Type B pancreatic cell (in vitro differentiated cells): Measurements from ENCODE around the gene PIK3AP1. TPM values are rescaled to one million over a fixed set of nuclear protein-coding genes. Genes with fewer than 3 reads are reported as not detected.
"Not testable (repeated sequence)": the region's sequence is repeated elsewhere in the genome, so short reads cannot be mapped to it uniquely, and the experiment has no call there.

Source experiments
- DNase-seq: peaks from one replicate; pipeline ENCODE4 v3.0.0; 2021; ENCODE audit warnings: mixed read lengths; ENCODE audit not compliant: unreplicated experiment; ENCODE audit errors: extremely low spot score
- H3K27ac Mint-ChIP-seq: 2 replicates; pipeline ENCODE4 v1.8.0; 2021; ENCODE audit warnings: mild to moderate bottlenecking, mixed read lengths
- H3K27me3 Mint-ChIP-seq: 2 replicates; pipeline ENCODE4 v1.8.0; 2021; ENCODE audit warnings: mixed read lengths
- H3K36me3 Mint-ChIP-seq: 2 replicates; pipeline ENCODE4 v1.8.0; 2021; ENCODE audit warnings: mixed read lengths
- H3K4me1 Mint-ChIP-seq: one replicate; pipeline ENCODE4 v1.8.0; 2021; ENCODE audit warnings: mixed read lengths; ENCODE audit not compliant: unreplicated experiment
- H3K4me3 Mint-ChIP-seq: 2 replicates; pipeline ENCODE4 v1.8.0; 2021; ENCODE audit warnings: mild to moderate bottlenecking, mixed read lengths
- H3K9me3 Mint-ChIP-seq: 2 replicates; pipeline ENCODE4 v1.8.0; 2021; ENCODE audit warnings: mixed read lengths
- total RNA-seq: library from RNA; stranded (reverse); gene quantifications from 2 replicates; pipeline ENCODE4 v1.2.1, GENCODE V29; 2021; ENCODE audit warnings: low replicate concordance
- TF ChIP-seq, protein P1 (sequence below): fragments of 200-600 bp; sonication (generic); conservative IDR thresholded peaks from 2 replicates; pipeline ENCODE4 v1.5.0; 2021; ENCODE audit warnings: antibody characterized with exemption, mild to moderate bottlenecking

PIK3AP1 gene
- total RNA-seq, 1 donor from 2014 or later = 3.5 TPM

DNA sequence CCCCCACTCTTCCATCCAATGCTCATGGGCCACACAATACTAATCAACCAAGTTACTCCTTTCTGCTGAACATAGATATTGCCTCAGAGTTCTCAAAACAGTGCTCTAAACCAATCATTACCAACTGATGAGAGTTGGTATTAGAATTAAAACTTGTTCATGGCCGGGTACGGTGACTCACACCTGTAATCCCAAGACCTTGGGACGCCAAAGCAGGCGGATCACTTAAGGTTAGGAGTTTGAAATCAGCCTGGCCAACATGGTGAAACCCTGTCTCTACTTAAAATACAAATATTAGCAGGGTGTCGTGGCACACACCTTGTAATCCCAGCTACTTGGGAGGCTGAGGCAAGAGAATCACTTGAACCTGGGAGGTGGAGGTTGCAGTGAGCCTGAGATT lies 141.7 kb downstream of the PIK3AP1 start:
- Mint-ChIP-seq H3K4me3 (no peak overlapping the region), H3K27ac (no peak overlapping the region), H3K27me3 (no peaks in the 10 kb centered on the region), H3K36me3 (peaks cover 19% of the 10 kb centered on the region), H3K9me3 (no peaks in the 10 kb centered on the region), H3K4me1 (peaks cover 45% of the 10 kb centered on the region)
- DNase-seq = no peak
- TF ChIP-seq, protein P1, sequence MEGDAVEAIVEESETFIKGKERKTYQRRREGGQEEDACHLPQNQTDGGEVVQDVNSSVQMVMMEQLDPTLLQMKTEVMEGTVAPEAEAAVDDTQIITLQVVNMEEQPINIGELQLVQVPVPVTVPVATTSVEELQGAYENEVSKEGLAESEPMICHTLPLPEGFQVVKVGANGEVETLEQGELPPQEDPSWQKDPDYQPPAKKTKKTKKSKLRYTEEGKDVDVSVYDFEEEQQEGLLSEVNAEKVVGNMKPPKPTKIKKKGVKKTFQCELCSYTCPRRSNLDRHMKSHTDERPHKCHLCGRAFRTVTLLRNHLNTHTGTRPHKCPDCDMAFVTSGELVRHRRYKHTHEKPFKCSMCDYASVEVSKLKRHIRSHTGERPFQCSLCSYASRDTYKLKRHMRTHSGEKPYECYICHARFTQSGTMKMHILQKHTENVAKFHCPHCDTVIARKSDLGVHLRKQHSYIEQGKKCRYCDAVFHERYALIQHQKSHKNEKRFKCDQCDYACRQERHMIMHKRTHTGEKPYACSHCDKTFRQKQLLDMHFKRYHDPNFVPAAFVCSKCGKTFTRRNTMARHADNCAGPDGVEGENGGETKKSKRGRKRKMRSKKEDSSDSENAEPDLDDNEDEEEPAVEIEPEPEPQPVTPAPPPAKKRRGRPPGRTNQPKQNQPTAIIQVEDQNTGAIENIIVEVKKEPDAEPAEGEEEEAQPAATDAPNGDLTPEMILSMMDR = no peak

DNA sequence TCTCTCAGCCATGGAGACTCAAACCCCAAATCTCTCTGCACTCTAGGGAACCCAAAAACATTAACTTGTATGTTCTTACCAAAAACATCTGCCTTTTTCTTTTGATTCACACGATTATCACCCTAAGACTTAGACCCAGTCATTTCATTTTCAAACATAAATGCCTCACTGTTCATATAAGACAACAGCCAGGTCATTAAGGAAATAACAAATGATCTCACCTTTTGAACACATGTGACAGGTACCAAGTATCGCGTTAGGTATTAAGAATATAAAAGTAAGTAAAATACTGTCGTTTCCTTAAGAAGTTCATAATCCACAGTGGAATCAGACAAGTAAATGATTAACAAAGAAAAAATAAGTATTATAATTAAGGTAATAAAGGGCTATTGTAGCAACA lies 142.3 kb downstream of the PIK3AP1 start:
- Mint-ChIP-seq H3K36me3 (peaks cover 25% of the 10 kb centered on the region), H3K27ac (peak overlapping the region; percentile 72), H3K27me3 (no peaks in the 10 kb centered on the region), H3K4me3 (no peak overlapping the region), H3K4me1 (peaks cover 41% of the 10 kb centered on the region), H3K9me3 (no peaks in the 10 kb centered on the region)
- no peak for DNase-seq
- TF ChIP-seq, protein P1 = no peak

DNA sequence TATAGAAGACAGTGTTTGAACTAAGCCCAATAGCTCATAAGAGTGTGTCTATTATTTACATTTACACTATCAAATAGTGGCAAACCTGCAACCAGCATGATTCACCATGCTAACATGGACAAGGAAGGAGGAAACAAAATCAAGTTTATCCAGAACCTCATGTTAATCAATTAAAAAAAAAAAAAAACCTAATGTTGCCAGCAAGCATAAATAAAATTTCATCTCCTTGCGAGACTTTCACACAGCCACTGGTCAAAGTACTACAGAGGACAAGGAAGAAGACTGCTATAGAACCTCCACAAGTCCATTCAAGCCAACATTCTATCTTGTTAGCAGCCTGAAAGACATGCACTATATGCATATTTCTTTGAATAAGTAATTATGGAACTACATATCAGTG lies 143.2 kb downstream of the PIK3AP1 start:
- no peaks in the 10 kb centered on the region for H3K27me3 Mint-ChIP-seq
- TF ChIP-seq, protein P1 = no peak
- H3K27ac Mint-ChIP-seq = peak overlapping the region; percentile 73
- H3K4me3 Mint-ChIP-seq = no peak overlapping the region
- peaks cover 29% of the 10 kb centered on the region for H3K36me3 Mint-ChIP-seq
- no peak for DNase-seq
- H3K4me1 Mint-ChIP-seq = peaks cover 41% of the 10 kb centered on the region
- H3K9me3 Mint-ChIP-seq = no peaks in the 10 kb centered on the region

DNA sequence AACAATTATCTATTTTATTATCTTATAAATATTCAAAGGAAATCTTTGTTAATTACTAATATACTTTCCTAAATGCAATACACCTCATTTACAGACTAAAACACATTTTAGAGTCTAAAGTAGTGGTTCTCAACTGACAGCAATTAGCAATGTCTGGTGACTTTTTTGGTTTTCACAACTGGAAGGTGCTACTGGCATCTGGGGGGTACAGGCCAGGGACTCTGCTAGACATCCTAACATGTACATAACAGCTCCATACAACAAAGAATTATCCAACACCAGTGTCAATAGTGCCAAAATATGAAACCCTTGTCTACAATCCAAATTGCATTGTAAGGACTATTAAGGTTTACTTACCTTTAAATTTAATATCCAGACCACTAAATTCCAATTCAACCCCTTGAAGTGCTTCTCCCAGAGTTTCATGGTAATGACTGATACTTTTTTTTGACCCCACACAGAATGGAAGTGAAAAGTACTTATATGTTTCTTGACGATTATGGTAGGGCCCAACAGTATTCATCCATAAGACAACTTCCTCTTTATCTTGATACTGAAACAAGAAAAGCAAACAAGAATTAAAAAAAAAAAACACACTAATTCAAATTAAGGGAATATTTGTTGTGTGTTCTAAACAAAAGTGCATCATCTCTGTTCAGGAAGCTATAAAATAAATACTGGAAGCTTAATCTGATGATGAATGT lies 143.9 kb downstream of the PIK3AP1 start:
- H3K9me3 Mint-ChIP-seq = no peaks in the 10 kb centered on the region
- H3K36me3 Mint-ChIP-seq = peaks cover 35% of the 10 kb centered on the region
- no peak for DNase-seq
- TF ChIP-seq, protein P1 = no peak
- H3K27me3 Mint-ChIP-seq = no peaks in the 10 kb centered on the region
- H3K4me1 Mint-ChIP-seq = peaks cover 34% of the 10 kb centered on the region
- H3K4me3 Mint-ChIP-seq = no peak overlapping the region
- peak overlapping the region; percentile 73 for H3K27ac Mint-ChIP-seq

DNA sequence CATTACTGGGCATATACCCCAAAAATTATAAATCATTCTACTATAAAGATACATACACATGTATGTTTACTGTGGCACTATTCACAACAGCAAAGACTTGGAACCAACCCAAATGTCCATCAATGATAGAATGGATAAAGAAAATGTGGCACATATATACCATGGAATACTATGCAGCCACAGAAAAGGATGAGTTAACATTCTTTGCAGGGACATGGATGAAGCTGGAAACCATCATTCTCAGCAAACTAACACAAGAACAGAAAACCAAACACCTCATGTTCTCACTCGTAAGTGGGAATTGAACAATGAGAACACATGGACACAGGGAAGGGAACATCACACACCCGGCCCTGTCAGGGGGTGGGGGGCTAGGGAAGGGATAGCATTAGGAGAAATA lies 145.8 kb downstream of the PIK3AP1 start:
- peaks cover 18% of the 10 kb centered on the region for H3K4me1 Mint-ChIP-seq
- not testable (repeated sequence) for H3K27ac Mint-ChIP-seq, H3K27me3 Mint-ChIP-seq, H3K4me3 Mint-ChIP-seq, H3K9me3 Mint-ChIP-seq, DNase-seq
- peaks cover 37% of the 10 kb centered on the region for H3K36me3 Mint-ChIP-seq

DNA sequence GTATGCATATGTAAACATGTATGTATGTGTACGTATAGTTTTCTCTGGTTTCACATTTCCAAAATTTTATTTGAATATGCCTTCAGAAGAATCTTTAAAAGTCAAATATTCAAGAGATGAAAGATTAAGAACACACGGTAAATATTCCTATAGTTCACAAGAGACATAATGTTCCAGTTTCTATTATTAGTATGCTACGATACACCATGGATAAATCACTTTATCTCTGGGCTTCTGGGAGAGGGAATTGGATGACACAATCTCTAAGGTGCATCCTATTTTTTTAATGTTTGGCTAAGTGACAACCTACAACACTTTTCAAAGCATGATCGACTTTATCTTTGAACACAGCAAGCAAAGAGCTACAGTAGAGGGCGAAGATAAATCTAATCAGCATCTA lies 147.3 kb downstream of the PIK3AP1 start:
- no peaks in the 10 kb centered on the region for H3K27me3 Mint-ChIP-seq
- H3K4me1 Mint-ChIP-seq = peaks cover 8% of the 10 kb centered on the region
- DNase-seq = no peak
- no peak overlapping the region for H3K27ac Mint-ChIP-seq
- no peaks in the 10 kb centered on the region for H3K9me3 Mint-ChIP-seq
- TF ChIP-seq, protein P1 = no peak
- H3K4me3 Mint-ChIP-seq = no peak overlapping the region
- peaks cover 42% of the 10 kb centered on the region for H3K36me3 Mint-ChIP-seq
